ENCODE results near the gene DCAF12. TPM values are rescaled to one million over a fixed set of nuclear protein-coding genes. Genes with fewer than 3 reads are reported as not detected.

The DCAF12 gene
- polyA plus RNA-seq, 1 of the 3 experiments (the other 2 are of a cell fraction) = 20.8 TPM

DNA sequence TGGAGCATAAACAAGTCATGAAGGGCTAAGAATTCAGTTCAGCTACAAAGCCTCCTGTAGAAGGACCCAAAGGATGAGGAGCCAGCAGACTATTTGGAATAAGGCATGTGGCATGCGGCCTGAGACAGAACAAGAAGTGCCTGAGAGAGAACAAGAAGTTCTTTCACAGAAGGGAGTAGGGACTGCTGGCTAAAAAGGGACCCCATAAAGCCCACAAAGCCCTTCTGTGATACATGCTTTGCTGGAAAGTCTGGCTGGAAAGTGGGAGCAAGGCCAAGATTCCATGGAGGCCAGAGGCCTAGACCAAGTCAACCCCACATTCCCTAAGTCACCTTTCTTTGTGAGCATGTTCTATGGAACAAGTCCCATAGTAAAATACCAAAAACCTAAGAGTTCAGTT lies 41.9 kb downstream of the DCAF12 start (continued):
- no peak for TF ChIP-seq USF1 (IDR thresholded peaks at IDR 0.05; ENCODE audit: borderline replicate concordance, low read depth)
- no peak for TF ChIP-seq PBX3 (IDR thresholded peaks at IDR 0.05)
- no peak for TF ChIP-seq TCF12 (IDR thresholded peaks at IDR 0.05)
- TF ChIP-seq, protein P1, sequence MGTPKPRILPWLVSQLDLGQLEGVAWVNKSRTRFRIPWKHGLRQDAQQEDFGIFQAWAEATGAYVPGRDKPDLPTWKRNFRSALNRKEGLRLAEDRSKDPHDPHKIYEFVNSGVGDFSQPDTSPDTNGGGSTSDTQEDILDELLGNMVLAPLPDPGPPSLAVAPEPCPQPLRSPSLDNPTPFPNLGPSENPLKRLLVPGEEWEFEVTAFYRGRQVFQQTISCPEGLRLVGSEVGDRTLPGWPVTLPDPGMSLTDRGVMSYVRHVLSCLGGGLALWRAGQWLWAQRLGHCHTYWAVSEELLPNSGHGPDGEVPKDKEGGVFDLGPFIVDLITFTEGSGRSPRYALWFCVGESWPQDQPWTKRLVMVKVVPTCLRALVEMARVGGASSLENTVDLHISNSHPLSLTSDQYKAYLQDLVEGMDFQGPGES (IDR thresholded peaks at IDR 0.05; ENCODE audit: low read depth, low read length) = no peak
- no peak for TF ChIP-seq JUND (IDR thresholded peaks at IDR 0.05)
- TF ChIP-seq NRF1 (IDR thresholded peaks at IDR 0.05; ENCODE audit: low read depth, low read length) = no peak
- no peak for TF ChIP-seq RFX5 (IDR thresholded peaks at IDR 0.05; ENCODE audit: low read length)
- TF ChIP-seq TEAD4 (IDR thresholded peaks at IDR 0.05; ENCODE audit: borderline replicate concordance, insufficient read depth) = no peak
- no peak for TF ChIP-seq RAD21 (IDR thresholded peaks at IDR 0.05; ENCODE audit: low read length)
- no peak for TF ChIP-seq TAF1 (IDR thresholded peaks at IDR 0.05; ENCODE audit: borderline replicate concordance, low read depth, low read length)
- no peak for TF ChIP-seq USF2 (IDR thresholded peaks at IDR 0.05; ENCODE audit: borderline replicate concordance, low read depth, low read length)

GRCh38 chr9:34079181-34079580 lies 47.3 kb downstream of the DCAF12 start:
- Histone ChIP-seq H4K20me1 (ENCODE audit: insufficient read depth) (no peaks in the 10 kb centered on the region), H3K4me2 (no peak overlapping the region), H3K36me3 (replicated peaks in 1 of 2; ENCODE audit: control insufficient read depth in 1 of 2, insufficient read depth in 2 of 2, low read length in 1 of 2) (no peaks in the 10 kb centered on the region), H3F3A (replicated peaks; ENCODE audit: insufficient read depth) (peaks cover under 1% of the 10 kb centered on the region), H2AFZ (ENCODE audit: low read depth) (no peak overlapping the region), H3K9ac (no peak overlapping the region), H3K9me3 (no peaks in the 10 kb centered on the region), H3K27me3 (ENCODE audit: insufficient read depth) (no peaks in the 10 kb centered on the region), H3K4me1 (ENCODE audit: control insufficient read depth in 1 of 2, insufficient read depth in 2 of 2, low read depth in 1 of 2, low read length in 1 of 2) (no peaks in the 10 kb centered on the region), H3K9me2 (no peaks in the 10 kb centered on the region), H3K27ac (ENCODE audit: low read depth in 2 of 2, low read length in 1 of 2) (no peak overlapping the region), H3K4me3 (ENCODE audit: low read depth in 2 of 2, low read length in 1 of 2) (no peak overlapping the region), H3K79me2 (ENCODE audit: insufficient read depth) (no peaks in the 10 kb centered on the region)
- CTCF ChIA-PET = no interaction called here
- DNase-seq = no peak
- 57% methylated on average over 2 of the region's 2 CpGs for WGBS (ENCODE audit: low lambda C conversion rate)
- POLR2A ChIA-PET = no interaction called here
- TF ChIP-seq NRF1 (IDR thresholded peaks at IDR 0.05; ENCODE audit: low read depth, low read length) = no peak
- TF ChIP-seq PBX3 (IDR thresholded peaks at IDR 0.05) = no peak
- TF ChIP-seq MAX (IDR thresholded peaks at IDR 0.05; ENCODE audit: low read depth) = no peak
- TF ChIP-seq, protein P2, sequence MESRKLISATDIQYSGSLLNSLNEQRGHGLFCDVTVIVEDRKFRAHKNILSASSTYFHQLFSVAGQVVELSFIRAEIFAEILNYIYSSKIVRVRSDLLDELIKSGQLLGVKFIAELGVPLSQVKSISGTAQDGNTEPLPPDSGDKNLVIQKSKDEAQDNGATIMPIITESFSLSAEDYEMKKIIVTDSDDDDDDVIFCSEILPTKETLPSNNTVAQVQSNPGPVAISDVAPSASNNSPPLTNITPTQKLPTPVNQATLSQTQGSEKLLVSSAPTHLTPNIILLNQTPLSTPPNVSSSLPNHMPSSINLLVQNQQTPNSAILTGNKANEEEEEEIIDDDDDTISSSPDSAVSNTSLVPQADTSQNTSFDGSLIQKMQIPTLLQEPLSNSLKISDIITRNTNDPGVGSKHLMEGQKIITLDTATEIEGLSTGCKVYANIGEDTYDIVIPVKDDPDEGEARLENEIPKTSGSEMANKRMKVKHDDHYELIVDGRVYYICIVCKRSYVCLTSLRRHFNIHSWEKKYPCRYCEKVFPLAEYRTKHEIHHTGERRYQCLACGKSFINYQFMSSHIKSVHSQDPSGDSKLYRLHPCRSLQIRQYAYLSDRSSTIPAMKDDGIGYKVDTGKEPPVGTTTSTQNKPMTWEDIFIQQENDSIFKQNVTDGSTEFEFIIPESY (IDR thresholded peaks at IDR 0.05; ENCODE audit: borderline replicate concordance, low read depth) = no peak
- no peak for TF ChIP-seq RAD21 (IDR thresholded peaks at IDR 0.05; ENCODE audit: low read length)
- TF ChIP-seq MEF2A (IDR thresholded peaks at IDR 0.05; ENCODE audit: borderline replicate concordance, low read depth) = no peak
- no peak for TF ChIP-seq FOXJ3 (CRISPR knock-in tag; IDR thresholded peaks at IDR 0.05)
- TF ChIP-seq GATA2 (CRISPR knock-in tag; IDR thresholded peaks at IDR 0.05) = no peak
- no peak for TF ChIP-seq MXI1 (IDR thresholded peaks at IDR 0.05; ENCODE audit: low read depth, low read length)
- TF ChIP-seq, protein P3, sequence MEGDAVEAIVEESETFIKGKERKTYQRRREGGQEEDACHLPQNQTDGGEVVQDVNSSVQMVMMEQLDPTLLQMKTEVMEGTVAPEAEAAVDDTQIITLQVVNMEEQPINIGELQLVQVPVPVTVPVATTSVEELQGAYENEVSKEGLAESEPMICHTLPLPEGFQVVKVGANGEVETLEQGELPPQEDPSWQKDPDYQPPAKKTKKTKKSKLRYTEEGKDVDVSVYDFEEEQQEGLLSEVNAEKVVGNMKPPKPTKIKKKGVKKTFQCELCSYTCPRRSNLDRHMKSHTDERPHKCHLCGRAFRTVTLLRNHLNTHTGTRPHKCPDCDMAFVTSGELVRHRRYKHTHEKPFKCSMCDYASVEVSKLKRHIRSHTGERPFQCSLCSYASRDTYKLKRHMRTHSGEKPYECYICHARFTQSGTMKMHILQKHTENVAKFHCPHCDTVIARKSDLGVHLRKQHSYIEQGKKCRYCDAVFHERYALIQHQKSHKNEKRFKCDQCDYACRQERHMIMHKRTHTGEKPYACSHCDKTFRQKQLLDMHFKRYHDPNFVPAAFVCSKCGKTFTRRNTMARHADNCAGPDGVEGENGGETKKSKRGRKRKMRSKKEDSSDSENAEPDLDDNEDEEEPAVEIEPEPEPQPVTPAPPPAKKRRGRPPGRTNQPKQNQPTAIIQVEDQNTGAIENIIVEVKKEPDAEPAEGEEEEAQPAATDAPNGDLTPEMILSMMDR (IDR thresholded peaks at IDR 0.05) = no peak
- no peak for TF ChIP-seq TAF1 (IDR thresholded peaks at IDR 0.05; ENCODE audit: borderline replicate concordance, low read depth, low read length)
- no peak for TF ChIP-seq RCOR1 (IDR thresholded peaks at IDR 0.05; ENCODE audit: low read length)
- no peak for TF ChIP-seq RFX5 (IDR thresholded peaks at IDR 0.05; ENCODE audit: low read length)
- no peak for TF ChIP-seq JUND (IDR thresholded peaks at IDR 0.05)
- TF ChIP-seq SIN3A (IDR thresholded peaks at IDR 0.05; ENCODE audit: borderline replicate concordance, low read depth, low read length) = no peak
- TF ChIP-seq, protein P1 (IDR thresholded peaks at IDR 0.05; ENCODE audit: low read depth, low read length) = no peak

Data from SK-N-SH (cell line).